ENCODE data around the gene KLHL24.
"Not testable (repeated sequence)": the region's sequence is repeated elsewhere in the genome, so short reads cannot be mapped to it uniquely, and the experiment has no call there.

KLHL24 gene

GRCh38 chr3:183687705-183688104 is 52.3 kb downstream of the KLHL24 start:
- DNase-seq (ENCODE audit: low read depth), result no peak
- TF ChIP-seq, protein P1, sequence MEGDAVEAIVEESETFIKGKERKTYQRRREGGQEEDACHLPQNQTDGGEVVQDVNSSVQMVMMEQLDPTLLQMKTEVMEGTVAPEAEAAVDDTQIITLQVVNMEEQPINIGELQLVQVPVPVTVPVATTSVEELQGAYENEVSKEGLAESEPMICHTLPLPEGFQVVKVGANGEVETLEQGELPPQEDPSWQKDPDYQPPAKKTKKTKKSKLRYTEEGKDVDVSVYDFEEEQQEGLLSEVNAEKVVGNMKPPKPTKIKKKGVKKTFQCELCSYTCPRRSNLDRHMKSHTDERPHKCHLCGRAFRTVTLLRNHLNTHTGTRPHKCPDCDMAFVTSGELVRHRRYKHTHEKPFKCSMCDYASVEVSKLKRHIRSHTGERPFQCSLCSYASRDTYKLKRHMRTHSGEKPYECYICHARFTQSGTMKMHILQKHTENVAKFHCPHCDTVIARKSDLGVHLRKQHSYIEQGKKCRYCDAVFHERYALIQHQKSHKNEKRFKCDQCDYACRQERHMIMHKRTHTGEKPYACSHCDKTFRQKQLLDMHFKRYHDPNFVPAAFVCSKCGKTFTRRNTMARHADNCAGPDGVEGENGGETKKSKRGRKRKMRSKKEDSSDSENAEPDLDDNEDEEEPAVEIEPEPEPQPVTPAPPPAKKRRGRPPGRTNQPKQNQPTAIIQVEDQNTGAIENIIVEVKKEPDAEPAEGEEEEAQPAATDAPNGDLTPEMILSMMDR (IDR thresholded peaks at IDR 0.05; ENCODE audit: low read depth, low read length), result no peak
- TF ChIP-seq MYC (IDR thresholded peaks at IDR 0.05; ENCODE audit: low read depth, low read length) (no peak), POLR2A (IDR thresholded peaks at IDR 0.05; ENCODE audit: extremely low read depth, insufficient read length) (no peak), MAX (IDR thresholded peaks at IDR 0.05; ENCODE audit: low read depth, low read length) (no peak)
- no peak overlapping the region for H3K4me3 ChIP-seq (ENCODE audit: low read depth, low read length)

DNA sequence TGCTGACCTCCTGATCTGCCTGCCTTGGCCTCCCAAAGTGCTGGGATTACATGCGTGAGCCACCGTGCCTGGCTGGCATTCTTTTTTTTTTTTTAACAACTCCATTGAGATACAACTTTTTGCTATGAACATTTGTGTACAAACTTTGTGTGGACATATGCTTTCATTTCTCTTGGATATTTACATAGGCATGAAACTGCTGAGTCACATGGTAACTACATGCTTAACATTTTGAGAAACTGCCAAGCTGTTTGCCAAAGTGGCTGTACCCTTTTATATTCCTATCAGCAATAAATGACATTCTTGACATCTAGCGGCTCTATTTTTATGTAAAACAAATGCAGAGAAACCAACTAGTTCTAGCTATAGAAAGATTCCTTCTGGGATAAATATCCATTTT is 53.5 kb downstream of the KLHL24 start:
- H3K4me3 ChIP-seq (ENCODE audit: low read depth, low read length), result no peak overlapping the region
- DNase-seq (ENCODE audit: low read depth), result no peak
- TF ChIP-seq MYC (IDR thresholded peaks at IDR 0.05; ENCODE audit: low read depth, low read length) (no peak), MAX (IDR thresholded peaks at IDR 0.05; ENCODE audit: low read depth, low read length) (no peak), POLR2A (IDR thresholded peaks at IDR 0.05; ENCODE audit: extremely low read depth, insufficient read length) (no peak)
- TF ChIP-seq, protein P1 (IDR thresholded peaks at IDR 0.05; ENCODE audit: low read depth, low read length), result no peak

- DNase-seq (ENCODE audit: low read depth); H3K4me3 ChIP-seq (ENCODE audit: low read depth, low read length): not testable (repeated sequence)
Measured at GRCh38 chr3:183689621-183690020, 54.2 kb downstream of the KLHL24 start.

DNA sequence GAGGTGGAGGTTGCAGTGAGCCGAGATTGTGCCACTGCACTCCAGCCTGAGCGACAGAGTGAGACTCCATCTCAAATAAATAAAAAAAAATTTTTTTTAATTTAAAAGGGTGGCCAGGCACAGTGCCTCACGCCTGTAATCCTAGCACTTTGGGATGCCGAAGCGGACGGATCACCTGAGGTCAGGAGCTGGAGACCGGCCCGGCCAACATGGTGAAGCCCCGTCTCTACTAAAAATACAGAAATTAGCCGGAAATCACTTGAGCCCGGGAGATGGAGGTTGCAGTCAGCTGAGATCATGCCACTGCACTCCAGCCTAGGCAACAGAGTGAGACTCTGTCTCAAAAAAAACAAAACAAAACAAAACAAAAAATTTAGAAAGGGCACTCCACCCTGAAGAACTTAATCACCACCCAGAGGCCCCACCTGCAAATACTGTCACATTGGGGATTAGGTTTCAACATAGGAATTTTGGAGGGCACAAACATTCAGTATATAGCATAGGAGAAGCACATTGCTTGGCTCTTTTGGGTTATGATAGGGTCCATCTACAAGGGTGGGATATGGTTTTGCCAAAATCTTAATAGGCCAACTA is 55.1 kb downstream of the KLHL24 start:
- no peak overlapping the region for H3K4me3 ChIP-seq (ENCODE audit: low read depth, low read length)
- TF ChIP-seq MAX (IDR thresholded peaks at IDR 0.05; ENCODE audit: low read depth, low read length), result no peak
- TF ChIP-seq POLR2A (IDR thresholded peaks at IDR 0.05; ENCODE audit: extremely low read depth, insufficient read length), result no peak
- TF ChIP-seq, protein P1 (IDR thresholded peaks at IDR 0.05; ENCODE audit: low read depth, low read length), result no peak
- no peak for TF ChIP-seq MYC (IDR thresholded peaks at IDR 0.05; ENCODE audit: low read depth, low read length)
- DNase-seq (ENCODE audit: low read depth), result no peak

DNA sequence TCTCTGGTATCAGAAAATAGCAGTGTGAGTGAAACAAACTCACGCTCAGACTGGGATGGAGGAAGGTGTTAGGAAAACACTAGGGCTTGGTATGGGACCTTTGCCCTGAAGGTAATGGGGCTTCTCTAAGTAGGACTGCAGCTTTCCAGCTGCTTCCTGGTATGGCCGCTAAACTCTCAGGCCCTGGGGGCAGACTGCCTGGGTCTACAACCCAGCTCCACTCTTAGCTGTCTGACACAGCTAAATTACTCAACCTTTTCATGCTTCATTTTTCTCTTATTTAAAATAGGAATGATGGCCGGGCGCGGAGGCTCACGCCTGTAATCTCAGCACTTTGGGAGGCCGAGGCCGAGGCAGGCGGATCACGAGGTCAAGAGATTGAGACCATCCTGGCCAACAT is 57.0 kb downstream of the KLHL24 start:
- H3K4me3 ChIP-seq (ENCODE audit: low read depth, low read length), result no peak overlapping the region
- no peak for TF ChIP-seq MYC (IDR thresholded peaks at IDR 0.05; ENCODE audit: low read depth, low read length)
- TF ChIP-seq POLR2A (IDR thresholded peaks at IDR 0.05; ENCODE audit: extremely low read depth, insufficient read length), result no peak
- TF ChIP-seq, protein P1 (IDR thresholded peaks at IDR 0.05; ENCODE audit: low read depth, low read length), result no peak
- no peak for TF ChIP-seq MAX (IDR thresholded peaks at IDR 0.05; ENCODE audit: low read depth, low read length)
- no peak for DNase-seq (ENCODE audit: low read depth)

DNA sequence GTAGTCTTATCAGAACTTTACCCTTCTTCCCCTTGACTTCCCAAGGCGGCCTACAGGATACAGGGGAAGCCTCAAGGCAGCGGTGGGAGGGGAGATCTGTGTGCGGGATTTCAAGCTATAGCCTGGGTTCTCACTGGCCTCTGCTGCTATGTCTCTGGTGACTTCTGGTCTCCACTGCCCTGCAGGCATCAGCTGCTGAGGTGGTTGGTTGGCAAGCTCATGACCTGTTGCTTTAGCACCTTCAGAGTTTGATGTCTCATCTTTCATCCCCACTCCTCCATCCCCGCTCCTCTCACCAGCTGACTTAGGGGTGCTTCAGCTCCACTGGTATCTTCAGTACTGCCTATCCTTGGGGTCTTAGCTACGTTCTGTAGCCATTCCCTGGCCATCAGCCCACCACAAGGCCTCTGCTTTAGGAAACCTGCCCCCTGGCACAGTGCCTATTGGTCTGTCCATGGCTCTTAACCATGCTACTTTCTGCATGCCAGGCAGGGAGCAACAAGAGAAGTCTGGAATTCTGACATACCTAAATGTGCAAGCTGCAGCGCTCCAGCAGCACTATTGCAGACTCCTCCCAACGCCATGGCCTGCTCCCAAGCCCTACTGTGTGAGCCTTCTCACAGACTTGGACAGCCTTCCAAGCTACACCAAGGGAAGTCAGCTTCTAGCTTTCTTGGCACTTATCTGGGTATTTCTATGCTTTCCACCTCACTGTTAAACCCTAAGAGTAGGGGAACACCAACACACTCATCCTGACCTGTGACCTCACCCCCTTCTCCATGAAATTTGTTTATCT is 60.3 kb downstream of the KLHL24 start:
- TF ChIP-seq POLR2A (IDR thresholded peaks at IDR 0.05; ENCODE audit: extremely low read depth, insufficient read length), result no peak
- TF ChIP-seq MAX (IDR thresholded peaks at IDR 0.05; ENCODE audit: low read depth, low read length), result no peak
- TF ChIP-seq, protein P1 (IDR thresholded peaks at IDR 0.05; ENCODE audit: low read depth, low read length), result no peak
- TF ChIP-seq MYC (IDR thresholded peaks at IDR 0.05; ENCODE audit: low read depth, low read length), result no peak

More for the DNA sequence above, 60.3 kb downstream of the KLHL24 start:
- H3K4me3 ChIP-seq (ENCODE audit: low read depth, low read length), result no peak overlapping the region
- no peak for DNase-seq (ENCODE audit: low read depth)

All from NB4 (cell line).